KG1 (cell line): ENCODE measurements around the gene MCEMP1.

ENCODE experiments used
- DNase-seq: peaks from one replicate; lab custom pipeline; 2025; lab: John Stamatoyannopoulos, UW

MCEMP1 gene

GRCh38 chr19:7672522-7672921 lies 4.4 kb upstream of the MCEMP1 start:
- no peak for DNase-seq

GRCh38 chr19:7674010-7675005 lies 2.6 kb upstream of the MCEMP1 start:
- peak; percentile 24 for DNase-seq

GRCh38 chr19:7676376-7676775 lies 514 bp upstream of the MCEMP1 start:
- no peak for DNase-seq

GRCh38 chr19:7677669-7678311 lies 900 bp downstream of the MCEMP1 start:
- no peak for DNase-seq

DNA sequence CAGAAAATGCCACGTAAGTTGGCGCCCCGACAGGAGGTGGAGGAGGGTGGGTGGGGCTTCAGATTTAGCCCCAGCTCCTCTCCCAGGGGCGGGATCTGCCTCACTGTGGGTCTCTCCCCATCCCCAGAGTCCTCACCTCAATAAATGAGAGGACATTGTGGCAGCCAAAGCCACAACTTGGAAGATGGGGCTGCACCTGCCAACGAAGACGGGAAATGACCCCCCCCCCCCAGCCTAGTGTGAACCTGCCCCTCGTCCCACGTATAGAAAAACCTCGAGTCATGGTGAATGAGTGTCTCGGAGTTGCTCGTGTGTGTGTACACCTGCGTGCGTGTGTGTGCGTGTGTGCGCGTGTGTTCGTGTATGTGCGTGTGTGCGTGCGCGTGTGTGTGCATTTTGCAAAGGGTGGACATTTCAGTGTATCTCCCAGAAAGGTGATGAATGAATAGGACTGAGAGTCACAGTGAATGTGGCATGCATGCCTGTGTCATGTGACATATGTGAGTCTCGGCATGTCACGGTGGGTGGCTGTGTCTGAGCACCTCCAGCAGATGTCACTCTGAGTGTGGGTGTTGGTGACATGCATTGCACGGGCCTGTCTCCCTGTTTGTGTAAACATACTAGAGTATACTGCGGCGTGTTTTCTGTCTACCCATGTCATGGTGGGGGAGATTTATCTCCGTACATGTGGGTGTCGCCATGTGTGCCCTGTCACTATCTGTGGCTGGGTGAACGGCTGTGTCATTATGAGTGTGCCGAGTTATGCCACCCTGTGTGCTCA lies 2.3 kb downstream of the MCEMP1 start:
- DNase-seq: no peak

DNA sequence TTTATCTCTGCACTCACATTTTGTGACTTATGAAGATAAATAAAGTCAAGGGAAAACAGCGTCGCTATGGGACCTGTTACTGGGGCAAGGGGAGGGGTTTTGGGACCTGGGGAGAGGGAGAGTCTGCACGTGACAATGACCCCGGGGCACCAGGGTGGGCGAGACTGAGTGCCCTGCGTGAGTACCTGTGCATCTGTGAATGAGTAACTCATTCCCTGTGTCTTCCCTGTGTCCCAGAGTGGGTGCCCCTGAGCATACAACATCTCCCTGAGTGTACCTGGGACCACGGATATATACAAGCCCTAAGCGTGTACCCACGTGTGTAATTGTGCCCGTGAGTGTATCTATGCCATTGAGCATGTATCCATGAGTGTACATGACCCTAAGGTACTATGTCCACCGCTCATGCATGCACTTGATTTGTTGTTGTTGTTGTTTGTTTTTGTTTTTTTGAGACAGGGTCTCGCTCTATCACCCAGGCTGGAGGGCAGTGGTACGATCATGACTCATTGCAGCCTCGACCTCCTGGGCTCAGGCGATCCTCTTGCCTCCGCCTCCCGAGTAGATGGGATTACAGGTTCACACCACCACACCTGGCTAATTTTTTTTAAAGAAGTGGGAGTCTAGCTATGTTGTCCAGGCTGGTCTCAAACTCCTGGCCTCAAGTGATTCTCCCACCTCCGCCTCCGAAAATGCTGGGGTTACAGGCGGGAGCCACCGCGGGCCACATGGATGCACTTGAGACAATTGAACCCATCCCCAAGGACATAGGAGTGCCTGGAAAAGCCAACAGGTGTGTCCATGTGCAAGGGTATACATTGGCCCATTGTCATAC lies 3.1 kb downstream of the MCEMP1 start:
- no peak for DNase-seq

GRCh38 chr19:7680606-7681339 lies 3.9 kb downstream of the MCEMP1 start, which contains the start of gene TRAPPC5:
TSS of gene TRAPPC5 (plus strand) at chr19:7680833. CDS start at chr19:7682254, 1,421 bp downstream.
- peak; percentile 81 for DNase-seq

GRCh38 chr19:7681340-7682174 lies 4.7 kb downstream of the MCEMP1 start:
- peak; percentile 93 for DNase-seq

DNA sequence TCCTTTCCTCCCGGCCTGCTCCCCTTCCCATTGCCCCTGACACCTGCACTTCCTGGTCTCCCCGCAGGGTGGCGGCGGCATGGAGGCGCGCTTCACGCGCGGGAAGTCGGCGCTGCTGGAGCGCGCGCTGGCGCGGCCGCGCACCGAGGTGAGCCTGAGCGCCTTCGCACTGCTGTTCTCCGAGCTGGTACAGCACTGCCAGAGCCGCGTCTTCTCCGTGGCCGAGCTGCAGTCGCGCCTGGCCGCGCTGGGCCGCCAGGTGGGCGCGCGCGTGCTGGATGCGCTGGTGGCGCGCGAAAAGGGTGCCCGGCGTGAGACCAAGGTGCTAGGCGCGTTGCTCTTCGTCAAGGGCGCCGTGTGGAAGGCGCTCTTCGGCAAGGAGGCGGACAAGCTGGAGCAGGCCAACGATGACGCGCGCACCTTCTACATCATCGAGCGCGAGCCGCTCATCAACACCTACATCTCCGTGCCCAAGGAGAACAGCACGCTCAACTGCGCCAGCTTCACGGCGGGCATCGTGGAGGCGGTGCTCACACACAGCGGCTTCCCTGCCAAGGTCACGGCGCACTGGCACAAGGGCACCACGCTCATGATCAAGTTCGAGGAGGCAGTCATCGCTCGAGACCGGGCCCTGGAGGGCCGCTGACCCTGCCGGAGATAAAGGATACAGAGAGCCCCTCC lies 5.4 kb downstream of the MCEMP1 start:
- DNase-seq: no peak

DNA sequence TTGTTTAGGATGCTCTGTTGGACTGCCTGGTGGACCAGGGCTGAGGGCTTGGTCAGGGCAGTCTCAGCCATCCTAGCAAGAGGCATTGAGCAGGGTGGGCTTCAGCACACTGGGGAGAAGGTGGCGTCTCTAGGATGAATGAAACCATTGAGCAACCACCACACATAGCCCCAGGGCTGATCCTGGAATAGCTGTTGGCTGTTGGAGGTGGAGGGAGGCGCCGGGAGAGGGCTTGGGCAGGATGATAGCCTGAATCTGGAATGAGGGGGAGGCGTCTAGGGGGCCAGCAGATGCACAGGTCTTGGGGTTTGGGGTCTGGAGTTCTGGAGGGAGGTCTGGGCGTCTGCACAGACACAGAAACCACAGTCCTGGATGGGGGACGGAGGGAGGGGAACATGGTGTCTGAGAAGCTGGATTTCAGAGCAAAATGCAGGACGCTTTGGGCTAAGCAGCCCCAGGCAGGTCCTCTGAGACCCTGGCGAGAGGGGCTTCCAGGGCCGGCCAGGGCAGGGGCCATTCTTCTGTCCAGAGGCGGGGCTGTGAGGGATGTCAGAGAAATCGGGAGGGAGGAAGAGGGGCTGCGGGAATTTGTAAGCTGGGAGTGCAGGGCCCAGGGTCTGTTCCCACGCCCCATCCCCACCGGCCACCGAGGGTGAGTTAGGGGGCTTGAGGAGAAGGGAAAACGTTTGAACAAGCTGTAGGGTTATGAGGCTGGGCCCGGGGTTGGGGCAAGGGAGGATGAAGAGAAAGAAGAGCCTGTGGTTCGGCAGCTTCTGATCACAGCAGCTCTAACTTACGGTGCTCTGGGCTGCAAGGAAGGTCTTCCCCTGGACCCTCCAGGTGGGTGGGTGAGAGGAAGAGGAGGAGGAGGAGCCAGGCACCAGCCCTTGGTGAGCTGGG lies 8.9 kb downstream of the MCEMP1 start:
- DNase-seq: no peak

DNA sequence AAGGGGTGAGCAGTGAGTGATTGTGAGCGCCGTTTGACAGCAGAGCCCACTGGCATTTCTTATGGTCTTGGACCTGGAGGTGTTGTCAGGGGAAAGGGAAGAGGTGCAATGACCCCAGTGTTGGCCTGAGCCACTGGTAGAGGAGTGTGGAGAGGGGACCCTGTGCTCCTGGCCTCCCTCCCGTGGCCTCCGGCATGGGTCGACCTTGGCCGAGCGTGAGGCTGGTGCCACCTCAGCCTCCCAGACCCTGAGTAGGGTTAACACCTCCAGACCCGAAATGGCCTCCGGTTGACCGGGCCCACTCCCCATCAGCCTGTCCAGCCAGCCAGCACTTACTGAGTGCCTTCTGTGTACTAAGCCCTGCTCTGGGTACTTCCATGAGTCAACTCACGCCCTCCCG lies 10.3 kb downstream of the MCEMP1 start:
- no peak for DNase-seq

DNA sequence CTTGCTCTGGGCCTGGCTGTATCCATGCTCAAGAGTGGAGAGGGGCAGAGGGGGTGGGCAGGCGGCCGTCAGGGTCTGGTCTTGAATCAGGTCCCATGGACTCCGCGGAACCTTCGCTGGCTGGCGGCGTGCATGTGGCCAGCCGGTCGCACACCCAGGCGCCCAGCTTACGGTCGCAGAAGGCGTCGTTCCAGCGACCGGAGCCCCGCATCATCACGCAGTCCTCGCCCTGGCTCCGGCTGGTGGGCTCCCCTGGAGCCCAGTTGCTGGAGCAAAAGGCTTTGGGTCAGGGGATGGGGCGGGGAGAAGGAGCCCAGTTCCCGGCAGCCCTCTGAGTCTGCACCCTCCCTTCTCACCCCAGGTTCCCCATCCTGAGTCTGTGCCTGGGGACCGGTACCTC lies 12.3 kb downstream of the MCEMP1 start:
- DNase-seq: no peak

DNA sequence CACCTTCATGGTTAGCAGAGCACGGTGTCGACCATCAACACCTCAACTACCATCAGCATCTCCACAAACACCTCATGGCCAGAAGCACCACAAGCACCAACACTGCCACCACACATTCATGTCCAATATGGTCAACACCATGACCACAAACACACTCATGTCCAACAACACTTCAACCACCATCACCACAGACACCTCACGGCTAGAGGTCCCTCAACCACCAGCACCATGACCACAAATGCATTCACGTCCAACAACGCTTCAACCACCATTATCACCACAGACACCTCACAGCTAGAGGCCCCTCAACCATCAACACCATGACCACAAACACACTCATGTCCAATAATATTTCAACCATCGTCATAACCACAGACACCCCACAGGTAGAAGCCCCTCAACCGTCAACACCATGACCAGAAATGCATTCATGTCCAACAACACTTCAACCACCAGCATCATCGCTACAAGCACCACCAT lies 13.9 kb downstream of the MCEMP1 start:
- no peak for DNase-seq

DNA sequence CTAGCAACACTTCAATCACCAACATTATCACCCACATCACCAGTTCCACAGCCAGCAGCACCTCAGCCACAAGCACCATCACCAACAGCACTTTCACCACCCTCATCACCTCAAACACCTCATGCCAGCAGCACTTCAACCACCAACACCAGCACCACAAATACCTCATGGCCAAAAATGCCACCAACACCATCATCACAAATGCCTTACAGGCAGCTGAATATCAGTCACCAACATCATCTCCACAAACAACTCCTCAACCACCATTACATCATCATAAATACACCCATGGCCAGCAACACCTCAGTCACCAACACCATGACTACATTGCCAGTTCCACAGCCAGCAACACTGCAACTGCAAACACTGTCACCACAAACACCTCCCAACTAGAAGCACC lies 14.6 kb downstream of the MCEMP1 start:
- no peak for DNase-seq

- DNase-seq: no peak
Measured at GRCh38 chr19:7692417-7693088, 15.7 kb downstream of the MCEMP1 start.

DNA sequence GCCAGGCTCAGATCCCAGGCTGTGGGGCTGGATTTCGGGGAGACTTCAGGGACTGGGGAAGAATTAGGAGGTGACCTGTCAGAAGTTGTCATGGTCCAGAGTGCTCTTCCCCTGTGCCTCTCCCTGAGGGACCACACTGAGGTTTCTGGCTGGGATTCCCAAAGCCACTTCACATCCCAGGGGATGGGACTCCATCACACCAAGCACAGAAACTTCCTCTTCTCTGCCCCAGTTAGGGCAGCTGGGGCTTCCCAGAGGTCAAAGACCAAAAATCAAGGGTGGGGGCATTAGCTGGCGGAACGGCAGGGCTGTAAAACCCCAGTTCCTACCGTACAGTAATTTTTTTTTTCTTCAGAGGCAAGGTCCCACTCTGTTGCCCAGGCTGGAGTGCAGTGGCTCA lies 17.6 kb downstream of the MCEMP1 start:
- no peak for DNase-seq

DNA sequence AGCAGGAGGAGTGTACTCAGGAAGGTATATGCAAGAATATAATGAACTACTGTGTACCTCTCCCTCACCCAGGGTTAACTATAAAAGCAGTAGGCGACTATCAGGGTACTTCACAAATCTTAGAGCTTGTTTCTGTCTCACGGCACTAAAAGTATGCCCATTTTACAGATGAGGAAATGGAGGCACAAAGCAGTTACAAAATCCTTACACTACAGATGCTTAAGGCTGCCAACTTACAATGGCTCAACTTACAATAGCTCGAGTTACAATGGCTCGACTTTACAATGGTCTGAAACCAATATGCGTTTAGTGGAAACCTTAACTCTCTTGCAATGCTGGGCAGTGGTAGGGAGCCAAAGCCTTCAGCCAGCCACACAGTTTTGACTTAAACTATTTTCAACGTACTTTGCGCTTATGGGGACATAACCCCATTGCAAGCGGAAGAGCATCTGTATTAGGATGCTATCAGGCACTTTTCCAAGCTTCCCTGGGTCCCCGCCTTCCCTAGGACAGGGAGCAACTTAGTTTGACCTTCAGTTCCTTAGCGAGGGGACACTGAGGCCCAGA lies 20.9 kb downstream of the MCEMP1 start:
- no peak for DNase-seq
